HCT116 (cell line): Measurements from ENCODE around the gene TRPM3.

ENCODE experiments used
- JUND ChIP-seq: IDR thresholded peaks from 2 replicates; pipeline ENCODE4 v1.6.1; 2012
- MAX ChIP-seq: IDR thresholded peaks from 2 replicates; pipeline ENCODE4 v1.6.1; 2012
- POLR2A ChIP-seq: IDR thresholded peaks from 2 replicates; pipeline ENCODE4 v1.7.0; 2011; ENCODE audit warnings: borderline replicate concordance; ENCODE audit not compliant: insufficient read depth, insufficient read length; ENCODE audit errors: extremely low read depth
- POLR2AphosphoS5 ChIP-seq: IDR thresholded peaks from 2 replicates; pipeline ENCODE4 v1.6.1; 2011; ENCODE audit warnings: mild to moderate bottlenecking, low read depth, low read length, moderate library complexity
- SIN3A ChIP-seq: IDR thresholded peaks from 2 replicates; pipeline ENCODE4 v1.6.1; 2012; ENCODE audit warnings: low read depth
- YY1 ChIP-seq: IDR thresholded peaks from 2 replicates; pipeline ENCODE4 v1.6.1; 2011; ENCODE audit warnings: low read length, low read depth, moderate library complexity, mild to moderate bottlenecking; ENCODE audit not compliant: insufficient replicate concordance; ENCODE audit errors: extremely low read depth
- TF ChIP-seq, protein P1 (sequence below), 3 experiments: fragments of 200-600 bp in 1 of 3; sonication (generic) in 1 of 3; IDR thresholded peaks in 2 of 3; conservative IDR thresholded peaks in 1 of 3; 2 replicates each; pipeline ENCODE4 v1.5.1; 2012 to 2017; ENCODE audit warnings: low read depth in 2 of 3, low read length in 2 of 3, antibody characterized with exemption in 1 of 3, borderline replicate concordance in 1 of 3, control low read depth in 1 of 3, mild to moderate bottlenecking in 1 of 3, mixed read lengths in 1 of 3, mixed run types in 1 of 3, moderate library complexity in 1 of 3; ENCODE audit not compliant: insufficient read depth in 1 of 3

DNA sequence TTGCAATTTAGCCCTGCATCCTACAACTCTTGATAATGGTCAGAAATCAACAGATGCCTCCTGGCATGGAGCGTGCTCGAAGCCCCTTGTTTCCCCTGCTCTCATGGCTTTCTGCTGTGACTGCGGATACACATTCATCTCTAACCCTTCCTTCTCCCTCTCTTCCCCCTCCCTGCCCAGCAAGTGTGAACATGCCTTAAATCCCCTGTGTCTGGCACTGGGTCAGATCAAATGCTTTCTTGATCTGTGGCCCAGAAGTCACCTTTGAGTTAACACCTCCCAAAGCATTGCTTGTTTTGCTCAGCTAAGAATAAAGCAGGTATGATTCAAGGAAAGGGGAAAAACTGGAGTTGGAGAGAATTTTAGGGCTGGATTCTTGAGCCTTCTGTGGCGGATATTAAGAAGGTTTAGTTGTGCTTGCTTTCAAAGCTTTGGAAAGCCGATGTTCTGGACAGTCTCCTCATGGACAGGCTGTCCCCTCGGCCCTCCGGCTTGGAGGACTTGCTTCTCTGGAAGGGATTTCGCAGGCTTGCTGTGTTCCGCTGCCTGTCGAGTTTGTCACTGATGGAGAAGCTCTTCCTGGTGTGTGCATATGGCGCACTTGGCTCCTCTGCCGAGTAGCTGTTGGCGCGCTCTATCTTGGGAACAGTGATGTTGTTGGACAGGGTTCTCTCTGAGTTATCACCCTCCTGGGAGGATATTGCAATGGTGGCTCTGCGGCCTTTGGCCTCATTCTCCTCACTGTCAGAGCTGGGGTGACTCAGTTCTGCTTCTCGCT lies 585.7 kb downstream of the TRPM3 start:
- TF ChIP-seq JUND = no peak
- TF ChIP-seq SIN3A = no peak
- TF ChIP-seq, protein P1, sequence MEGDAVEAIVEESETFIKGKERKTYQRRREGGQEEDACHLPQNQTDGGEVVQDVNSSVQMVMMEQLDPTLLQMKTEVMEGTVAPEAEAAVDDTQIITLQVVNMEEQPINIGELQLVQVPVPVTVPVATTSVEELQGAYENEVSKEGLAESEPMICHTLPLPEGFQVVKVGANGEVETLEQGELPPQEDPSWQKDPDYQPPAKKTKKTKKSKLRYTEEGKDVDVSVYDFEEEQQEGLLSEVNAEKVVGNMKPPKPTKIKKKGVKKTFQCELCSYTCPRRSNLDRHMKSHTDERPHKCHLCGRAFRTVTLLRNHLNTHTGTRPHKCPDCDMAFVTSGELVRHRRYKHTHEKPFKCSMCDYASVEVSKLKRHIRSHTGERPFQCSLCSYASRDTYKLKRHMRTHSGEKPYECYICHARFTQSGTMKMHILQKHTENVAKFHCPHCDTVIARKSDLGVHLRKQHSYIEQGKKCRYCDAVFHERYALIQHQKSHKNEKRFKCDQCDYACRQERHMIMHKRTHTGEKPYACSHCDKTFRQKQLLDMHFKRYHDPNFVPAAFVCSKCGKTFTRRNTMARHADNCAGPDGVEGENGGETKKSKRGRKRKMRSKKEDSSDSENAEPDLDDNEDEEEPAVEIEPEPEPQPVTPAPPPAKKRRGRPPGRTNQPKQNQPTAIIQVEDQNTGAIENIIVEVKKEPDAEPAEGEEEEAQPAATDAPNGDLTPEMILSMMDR (IDR thresholded peaks at IDR 0.05 in 2 of 3, conservative IDR thresholded peaks at IDR 0.05 in 1 of 3; ENCODE audit: borderline replicate concordance in 1 of 3, insufficient read depth in 1 of 3, low read depth in 2 of 3, low read length in 2 of 3) = no peak
- TF ChIP-seq MAX = no peak
- TF ChIP-seq YY1 = no peak
- no peak for TF ChIP-seq POLR2AphosphoS5
- no peak for TF ChIP-seq POLR2A
